SHP77 (cell line): ENCODE data around the gene INHBB.

Source experiments
- DNase-seq, 2 experiments: peaks; one replicate each; lab custom pipeline; 2025; lab: John Stamatoyannopoulos, UW

Gene INHBB

DNA sequence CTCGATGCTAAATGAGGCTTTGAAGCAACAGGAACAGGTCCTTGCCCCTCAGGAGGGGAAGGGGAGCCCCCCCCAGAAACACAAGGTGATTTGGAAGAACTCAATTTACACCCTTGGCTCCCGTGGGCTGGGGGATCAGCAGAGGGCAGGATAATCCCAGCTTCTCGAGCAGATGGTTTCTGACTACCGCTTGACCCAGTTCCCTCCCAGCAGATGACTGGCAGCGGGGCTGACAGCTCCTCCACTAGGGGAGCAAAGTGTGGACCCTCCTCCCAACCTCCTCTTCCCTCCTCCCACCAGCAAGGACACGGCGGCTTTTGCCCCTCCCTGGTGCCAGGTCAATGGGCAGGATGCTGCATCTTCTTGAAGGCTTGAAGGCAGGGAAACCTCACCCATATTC is 3.5 kb upstream of the INHBB start:
- DNase-seq = no peak

DNA sequence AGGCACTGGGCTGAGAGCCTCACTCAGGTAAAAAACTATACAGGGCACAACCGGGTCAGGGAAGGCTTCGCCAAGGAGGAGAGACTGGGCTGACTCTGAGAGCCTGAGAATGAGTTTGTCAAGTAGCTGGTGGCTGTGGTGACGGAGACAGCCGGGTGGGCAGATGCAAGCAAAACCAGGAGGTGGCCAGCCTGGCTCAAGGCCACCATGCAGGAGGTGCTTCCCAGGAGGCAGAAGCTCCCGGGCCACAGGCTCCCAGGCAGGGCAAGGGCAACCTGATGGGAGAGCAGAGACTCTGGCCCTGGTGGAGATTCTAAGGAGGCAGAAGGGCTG is 2.9 kb upstream of the INHBB start:
- no peak for DNase-seq

DNA sequence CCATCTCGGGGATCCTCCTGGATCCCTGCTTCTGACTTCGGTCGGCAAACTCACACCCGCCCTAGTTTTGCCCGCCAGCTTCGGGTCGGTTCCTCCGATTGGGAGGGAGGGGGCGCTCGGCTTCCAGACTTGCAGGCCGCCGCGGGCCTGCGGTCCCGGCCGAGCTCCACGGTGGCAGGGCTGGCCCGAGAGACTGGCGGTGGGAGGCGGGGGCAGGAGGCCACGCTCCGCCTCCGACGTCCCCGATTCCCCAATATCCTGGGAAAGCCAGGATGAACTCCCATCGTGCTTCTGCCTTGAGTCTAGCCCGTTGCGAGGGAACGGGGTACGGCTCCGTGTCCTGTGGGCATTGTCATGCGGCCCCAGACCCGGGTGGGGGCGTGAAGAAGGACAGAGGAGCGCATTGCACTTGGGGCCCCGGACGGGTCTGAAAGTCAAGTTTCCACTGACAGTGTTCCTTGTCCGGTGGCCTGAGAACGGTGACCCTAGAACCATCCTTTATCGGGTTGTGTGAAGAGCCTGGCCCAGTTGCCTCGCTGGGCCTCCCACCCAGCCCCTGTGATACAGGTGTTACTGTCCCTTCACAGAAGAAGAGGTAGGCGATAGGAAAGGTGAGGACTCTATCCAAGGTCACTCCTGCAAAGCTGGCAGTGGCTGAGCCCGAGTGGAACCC is 2.4 kb upstream of the INHBB start:
- DNase-seq = no peak

DNA sequence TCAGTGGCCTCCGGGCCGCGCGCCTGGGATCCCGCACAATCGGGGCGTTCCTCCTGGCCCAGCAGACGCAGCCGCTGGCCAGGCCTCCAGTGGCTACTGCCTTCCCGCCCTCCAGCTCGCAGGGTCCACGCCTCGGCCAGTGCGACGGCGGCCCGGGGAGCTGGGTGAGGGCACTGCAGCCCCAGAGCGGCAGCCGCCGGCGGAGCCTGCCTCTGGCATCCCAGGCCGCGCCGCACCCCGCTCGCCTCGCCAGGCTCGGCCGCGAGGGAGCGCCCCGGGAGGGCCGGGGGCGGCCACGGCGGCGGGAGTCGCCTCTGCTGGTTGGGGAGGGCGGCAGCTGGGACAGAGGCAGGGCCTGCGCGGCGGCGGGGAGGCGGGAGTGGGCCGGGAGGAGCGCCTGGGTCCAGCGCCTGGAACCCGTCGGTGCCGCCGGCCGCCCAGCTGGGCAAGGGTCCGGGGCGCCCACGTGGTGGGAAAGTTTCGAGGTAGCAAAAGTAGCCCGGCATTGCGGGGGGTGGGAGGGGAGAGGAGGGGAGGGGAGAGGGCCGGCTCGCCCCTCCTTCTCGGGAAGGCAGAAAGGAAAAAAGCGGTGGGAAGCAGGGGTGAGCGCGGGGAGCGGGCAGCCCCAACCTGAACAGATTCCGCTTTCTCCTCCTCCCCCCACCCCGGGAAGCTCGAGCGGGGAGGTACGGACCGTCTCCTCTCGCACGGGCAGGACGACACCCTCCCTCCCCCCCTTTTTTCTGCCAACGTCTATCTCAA is 1.5 kb upstream of the INHBB start:
- DNase-seq = no peak

DNA sequence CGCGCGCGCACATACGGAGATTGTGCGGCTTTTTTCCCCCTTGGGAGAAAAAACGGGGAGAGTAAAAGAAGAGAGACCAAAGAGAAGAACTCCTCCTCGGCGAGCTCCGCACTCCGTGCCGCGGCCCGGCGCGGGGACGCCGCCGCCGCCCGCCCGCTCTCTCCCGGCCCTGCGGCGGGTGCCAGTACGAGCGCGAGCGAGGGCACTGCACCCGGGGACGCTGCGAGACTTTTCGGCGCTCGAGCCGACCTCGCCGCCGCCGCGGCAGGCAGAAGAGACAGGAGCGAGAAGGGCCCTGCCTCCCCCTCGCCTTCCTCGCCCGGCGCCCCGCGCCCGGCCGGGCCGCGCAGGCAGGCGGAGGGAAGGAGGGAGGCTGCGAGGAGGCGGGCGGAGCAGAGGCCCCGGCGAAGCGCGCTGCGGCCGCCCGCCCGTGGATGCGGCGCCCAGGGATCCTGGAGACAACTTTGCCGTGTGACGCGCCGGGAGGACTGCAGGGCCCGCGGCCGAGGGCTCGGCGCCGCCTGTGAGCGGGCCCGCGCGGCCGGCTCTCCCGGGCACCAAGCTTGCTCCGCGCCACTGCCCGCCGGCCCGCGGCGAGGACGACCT is 857 bp upstream of the INHBB start:
- DNase-seq = no peak

DNA sequence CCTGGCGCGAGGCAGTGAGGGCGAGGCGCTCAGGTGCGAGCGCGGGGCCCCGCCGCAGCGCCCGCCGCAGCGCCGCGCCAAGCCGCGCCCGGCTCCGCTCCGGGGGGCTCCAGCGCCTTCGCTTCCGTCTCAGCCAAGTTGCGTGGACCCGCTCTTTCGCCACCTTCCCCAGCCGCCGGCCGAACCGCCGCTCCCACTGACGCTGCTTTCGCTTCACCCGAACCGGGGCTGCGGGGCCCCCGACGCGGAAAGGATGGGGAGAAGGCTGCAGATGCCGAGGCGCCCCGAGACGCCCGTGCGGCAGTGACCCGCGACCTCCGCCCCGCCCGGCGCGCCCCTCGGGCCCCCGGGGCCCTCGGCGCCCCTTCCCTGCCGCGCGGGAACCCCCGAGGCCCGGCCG is 328 bp upstream of the INHBB start:
- no peak for DNase-seq

DNA sequence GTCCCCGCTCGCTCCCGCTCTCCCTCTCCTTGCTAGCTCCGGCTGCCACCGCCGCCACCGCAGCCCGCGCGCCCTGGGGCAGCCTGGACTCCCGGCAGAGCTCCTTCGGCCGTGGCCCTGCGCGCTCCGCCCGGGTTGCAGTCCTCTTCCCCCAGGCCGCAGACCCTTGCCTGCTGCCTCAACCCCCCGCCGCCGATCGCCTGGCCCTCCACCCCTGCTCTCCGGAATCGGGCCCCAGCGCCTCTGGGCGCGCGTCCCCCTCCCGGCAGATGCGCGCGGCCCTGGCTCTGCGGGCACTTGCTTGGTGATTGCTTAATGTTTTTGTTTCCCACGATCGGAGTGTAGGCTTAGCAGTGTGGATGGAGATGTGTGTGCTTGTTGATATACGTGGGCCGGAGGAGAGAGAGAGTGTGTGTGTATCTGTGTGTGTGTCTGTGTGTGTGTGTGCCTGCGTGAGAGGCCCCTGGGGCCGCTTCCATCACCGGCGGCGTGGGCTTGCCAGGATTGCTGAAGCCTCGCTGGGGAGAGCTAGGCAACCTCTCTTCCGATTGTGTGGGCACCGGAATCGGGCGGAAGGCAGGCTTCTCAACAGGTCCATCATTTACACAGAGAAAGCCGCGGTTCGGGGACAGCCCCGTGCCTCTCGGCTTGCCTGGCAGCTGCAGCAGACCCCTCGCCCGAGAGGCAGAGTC is 877 bp downstream of the INHBB start:
- no peak for DNase-seq

DNA sequence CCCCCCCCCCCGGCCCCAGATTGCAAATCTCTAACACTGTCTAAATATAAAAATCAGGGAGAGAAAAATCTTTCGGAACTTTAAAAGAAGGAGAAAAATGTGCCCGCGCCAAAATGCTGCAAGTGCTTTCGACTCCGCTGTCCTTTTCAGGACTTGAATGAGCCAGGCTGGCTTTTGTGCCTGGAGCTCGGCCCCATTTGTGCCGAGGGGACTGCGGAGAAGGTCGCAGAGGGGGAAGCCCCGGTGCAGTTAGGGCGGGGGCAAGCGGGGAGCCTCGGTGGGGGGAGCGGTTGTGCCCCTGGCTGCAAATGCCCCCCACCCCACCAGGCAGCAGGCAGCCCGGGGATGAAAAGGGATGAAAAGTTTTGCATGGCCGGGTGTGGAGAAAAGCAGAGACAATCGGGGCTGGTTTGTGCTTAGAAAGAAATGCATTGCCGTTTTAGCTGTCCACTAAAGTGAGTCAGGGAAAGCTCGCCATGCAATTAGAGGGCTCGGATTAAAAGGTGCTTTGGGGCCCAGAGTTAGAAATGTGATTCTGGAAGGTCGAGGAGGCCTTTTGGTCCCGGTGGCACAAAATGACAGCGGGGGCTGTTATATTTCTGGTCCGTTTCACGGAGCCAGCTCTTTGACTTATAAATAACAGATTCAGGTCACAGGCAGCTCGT is 1.6 kb downstream of the INHBB start:
- DNase-seq = no peak

DNA sequence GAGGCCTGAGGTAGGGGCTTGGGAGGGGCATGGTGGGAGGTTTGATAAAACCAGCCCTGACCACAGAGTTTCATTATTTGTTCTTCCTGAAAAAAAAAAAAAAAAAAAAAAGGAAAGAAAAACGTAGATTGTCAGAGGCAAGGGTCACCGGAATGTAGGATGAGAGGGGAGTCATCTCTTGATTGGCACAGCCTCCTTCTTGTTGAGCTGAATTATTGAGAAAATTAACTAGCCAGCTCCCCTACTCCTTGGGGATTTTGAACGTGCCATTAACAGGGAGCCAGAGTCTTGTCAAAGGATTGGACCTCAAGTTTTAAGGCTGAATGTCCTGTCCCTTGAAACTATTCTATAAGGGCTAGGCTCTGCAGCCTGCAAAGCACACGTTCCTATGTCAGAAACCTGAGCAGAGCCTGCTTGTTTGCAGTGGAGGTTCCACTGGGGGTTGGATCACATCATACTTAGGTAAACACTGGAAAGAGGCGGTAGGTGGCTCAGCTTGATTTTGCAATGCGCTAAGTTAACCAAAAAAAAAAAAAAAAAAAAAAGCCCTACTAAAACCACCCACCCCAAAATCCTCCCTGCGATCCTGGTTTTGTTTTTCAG is 2.3 kb downstream of the INHBB start:
- DNase-seq = no peak

DNA sequence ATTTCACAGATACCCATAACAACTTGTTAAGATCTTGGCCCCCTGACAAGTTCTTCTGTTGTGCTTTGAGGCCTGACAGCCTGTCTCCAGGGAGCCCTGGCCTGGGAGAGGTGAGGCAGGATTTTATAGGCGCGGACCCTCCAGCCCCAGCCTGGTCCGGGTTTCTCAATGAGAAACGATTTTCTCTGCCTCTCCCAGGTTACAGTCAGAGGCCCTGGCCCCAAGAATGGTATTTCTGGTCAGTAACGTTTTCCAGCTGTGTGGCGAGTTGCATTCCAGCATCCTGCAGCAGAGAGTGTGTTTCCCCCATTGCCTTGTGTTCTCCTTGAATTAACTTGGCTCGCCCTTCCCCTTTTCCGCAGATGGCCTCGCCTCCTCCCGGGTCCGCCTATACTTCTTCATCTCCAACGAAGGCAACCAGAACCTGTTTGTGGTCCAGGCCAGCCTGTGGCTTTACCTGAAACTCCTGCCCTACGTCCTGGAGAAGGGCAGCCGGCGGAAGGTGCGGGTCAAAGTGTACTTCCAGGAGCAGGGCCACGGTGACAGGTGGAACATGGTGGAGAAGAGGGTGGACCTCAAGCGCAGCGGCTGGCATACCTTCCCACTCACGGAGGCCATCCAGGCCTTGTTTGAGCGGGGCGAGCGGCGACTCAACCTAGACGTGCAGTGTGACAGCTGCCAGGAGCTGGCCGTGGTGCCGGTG is 3.0 kb downstream of the INHBB start:
- no peak for DNase-seq

DNA sequence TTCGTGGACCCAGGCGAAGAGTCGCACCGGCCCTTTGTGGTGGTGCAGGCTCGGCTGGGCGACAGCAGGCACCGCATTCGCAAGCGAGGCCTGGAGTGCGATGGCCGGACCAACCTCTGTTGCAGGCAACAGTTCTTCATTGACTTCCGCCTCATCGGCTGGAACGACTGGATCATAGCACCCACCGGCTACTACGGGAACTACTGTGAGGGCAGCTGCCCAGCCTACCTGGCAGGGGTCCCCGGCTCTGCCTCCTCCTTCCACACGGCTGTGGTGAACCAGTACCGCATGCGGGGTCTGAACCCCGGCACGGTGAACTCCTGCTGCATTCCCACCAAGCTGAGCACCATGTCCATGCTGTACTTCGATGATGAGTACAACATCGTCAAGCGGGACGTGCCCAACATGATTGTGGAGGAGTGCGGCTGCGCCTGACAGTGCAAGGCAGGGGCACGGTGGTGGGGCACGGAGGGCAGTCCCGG is 3.5 kb downstream of the INHBB start:
- DNase-seq = no peak

DNA sequence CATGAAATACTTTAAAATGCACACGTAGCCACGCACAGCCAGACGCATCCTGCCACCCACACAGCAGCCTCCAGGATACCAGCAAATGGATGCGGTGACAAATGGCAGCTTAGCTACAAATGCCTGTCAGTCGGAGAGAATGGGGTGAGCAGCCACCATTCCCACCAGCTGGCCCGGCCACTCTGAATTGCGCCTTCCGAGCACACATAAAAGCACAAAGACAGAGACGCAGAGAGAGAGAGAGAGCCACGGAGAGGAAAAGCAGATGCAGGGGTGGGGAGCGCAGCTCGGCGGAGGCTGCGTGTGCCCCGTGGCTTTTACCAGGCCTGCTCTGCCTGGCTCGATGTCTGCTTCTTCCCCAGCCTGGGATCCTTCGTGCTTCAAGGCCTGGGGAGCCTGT is 4.1 kb downstream of the INHBB start:
- DNase-seq = no peak

DNA sequence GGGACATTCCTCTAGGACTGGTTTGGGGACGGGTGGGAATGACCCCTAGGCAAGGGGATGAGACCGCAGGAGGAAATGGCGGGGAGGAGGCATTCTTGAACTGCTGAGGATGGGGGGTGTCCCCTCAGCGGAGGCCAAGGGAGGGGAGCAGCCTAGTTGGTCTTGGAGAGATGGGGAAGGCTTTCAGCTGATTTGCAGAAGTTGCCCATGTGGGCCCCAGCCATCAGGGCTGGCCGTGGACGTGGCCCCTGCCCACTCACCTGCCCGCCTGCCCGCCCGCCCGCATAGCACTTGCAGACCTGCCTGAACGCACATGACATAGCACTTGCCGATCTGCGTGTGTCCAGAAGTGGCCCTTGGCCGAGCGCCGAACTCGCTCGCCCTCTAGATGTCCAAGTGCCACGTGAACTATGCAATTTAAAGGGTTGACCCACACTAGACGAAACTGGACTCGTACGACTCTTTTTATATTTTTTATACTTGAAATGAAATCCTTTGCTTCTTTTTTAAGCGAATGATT is 4.9 kb downstream of the INHBB start:
- DNase-seq = no peak

DNA sequence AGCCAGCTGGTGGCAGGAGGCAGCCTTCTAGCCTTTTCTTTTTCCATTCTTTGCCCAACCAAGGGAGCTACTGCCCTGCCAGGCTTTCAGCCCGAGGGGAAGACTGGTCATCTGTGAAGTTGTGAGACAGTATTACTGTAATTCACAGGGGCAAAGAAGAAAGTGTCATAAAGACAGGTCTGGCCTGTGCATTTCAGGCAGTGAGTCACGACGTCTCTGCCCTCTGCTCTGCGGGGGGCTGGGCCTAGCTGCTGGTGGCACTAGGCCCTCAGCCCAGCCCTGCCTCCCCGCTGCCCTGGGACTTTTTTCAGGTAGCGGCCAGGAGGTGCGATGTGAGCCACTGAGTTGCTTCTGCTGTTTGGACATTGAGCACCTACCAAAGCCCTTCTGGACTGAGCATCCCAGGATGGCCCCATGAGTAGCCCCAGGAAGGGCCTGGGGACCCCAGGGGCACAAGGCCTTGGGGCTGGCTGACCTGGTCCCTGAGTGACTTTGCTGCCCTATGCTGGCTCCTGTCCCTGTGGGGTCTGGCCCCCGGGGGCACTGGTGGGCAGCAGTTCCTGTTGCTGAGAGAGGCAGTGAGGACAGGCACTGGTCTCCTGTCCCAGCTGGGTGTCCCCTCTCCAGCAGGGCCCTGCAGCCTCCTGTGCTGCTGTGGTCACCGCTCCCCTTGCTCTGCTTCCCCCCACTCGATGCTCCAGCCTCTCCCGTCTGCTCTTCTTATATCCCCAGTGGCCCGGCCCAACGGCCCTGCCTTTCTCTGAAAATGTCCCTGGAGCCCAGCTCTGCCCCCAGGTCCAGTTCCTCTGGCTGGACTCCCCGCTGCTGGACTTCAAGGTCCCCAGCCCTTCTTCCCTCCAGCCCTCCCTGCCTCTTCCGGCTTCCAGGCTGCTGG is 7.0 kb downstream of the INHBB start:
- DNase-seq = no peak

DNA sequence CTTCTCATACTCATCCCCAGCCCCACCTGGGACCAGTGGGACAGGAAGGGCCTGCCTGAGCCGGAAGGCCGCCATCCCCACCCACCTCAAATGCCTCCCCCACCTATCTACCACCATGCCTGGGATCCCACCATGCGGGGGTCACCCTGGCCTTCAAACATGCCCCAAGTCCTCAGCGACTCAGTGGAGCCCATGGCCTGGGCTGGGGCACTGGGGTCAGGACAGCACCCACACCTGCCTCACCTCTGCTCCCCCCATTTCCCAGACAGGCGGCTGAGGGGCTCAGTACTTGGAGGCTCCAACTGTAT is 7.6 kb downstream of the INHBB start:
- DNase-seq = no peak

DNA sequence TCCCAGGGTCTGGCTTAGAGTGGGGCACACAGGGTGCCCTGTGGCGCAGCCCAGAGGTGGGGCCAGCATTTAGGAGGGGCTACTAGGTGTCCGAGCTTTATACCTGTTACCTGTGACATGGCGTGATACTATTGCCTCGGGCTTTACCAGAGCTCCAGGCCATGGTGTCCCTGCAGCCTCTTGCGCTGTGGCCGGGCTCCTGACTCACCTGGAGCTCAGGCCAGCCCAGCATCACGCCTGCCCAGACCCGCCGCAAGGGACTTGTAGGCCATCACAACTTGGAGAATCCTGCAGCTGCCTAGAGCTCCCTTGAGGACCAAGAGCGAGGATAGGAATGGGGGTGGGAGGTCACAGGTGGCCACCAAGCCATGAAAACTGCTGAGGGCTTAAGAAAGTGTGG is 8.0 kb downstream of the INHBB start:
- no peak for DNase-seq

DNA sequence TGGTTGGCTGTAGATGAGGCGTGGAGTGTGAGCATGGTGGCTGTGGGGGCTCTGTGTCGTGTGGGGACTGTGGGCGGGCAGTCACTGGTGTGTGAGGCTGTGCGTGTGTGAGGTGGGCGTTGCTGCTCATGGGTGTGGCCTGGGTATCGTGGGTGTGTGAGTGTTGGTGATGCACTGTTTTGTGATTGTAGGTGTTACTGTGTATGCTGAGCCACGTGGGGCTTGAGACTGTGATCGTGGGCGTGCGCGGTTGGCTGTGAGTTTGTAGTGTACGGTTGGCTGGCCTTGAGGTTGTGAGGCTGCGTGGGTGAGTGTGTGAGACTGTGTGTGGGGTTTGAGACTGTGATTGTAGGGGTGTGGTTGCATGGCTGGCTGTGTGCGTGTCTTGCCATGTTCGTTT is 8.5 kb downstream of the INHBB start:
- DNase-seq = no peak

DNA sequence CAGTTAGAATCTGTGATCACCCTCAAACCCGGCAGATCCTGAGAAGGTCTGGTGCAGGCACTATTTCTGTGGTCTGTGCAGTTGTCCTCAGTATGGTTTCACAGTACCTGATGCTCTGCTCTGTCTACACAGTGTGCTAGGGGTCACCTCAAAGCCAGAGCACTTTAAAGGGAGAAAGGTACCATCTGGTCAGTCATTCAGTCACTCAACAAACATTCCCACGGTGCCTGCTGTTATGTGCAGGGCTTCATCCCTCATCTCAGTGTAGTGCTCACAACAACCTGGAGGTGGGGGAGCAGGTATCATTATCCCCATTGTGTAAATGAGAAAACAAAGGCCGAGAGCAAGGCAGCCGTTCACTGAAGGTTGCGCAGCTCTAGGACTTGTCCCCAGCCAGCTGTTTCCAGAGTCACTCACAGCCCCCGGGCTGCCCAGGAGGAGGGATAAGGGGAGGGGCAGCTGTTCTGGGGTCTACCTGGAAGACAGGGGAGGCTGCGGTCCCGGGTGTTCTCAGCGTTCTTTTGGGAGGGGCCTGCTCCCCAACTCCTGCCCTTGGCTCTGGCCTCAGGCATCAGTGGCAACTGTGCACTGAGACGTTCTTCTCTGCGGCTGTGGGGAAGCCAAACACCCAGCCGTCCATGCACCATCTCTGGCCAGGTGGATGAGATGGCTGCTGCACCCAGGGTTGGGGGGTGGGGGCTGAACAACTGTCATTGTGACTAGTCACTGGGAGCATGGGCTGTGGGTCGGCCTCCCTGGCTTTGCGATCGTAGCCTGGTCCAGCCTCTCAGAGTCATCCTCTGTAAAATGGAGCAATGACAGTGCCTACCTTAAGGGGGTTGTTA is 9.2 kb downstream of the INHBB start:
- DNase-seq = no peak

DNA sequence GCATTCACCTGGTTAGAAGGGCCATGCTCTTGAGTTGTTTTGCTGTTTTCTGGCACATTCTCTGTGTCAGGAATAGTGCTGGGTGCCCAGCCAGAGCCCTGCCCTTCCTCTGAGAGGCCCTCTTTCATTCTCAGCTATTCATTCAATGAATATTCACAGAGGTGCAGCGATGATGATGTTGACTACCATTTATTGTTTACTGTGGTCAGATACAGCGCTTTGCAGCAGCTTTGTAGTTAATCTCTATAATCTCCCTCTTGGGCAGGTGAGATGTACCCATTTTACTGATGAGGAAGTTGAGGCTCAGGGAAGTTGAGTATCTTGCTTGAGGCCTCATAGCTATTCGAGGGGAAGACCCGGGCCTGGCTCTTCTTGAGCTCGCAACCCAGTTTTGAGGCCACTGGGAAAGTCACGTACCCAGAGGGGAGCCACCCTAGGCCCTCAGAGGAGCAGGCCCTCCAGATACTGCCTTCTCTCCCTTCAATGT is 9.9 kb downstream of the INHBB start:
- no peak for DNase-seq
